NCI-H526 (cell line): Measurements from ENCODE around the gene KRT222.

Experiments used
- DNase-seq, 2 experiments: peaks; one replicate each; lab custom pipeline; 2025; lab: John Stamatoyannopoulos, UW

Gene KRT222

DNA sequence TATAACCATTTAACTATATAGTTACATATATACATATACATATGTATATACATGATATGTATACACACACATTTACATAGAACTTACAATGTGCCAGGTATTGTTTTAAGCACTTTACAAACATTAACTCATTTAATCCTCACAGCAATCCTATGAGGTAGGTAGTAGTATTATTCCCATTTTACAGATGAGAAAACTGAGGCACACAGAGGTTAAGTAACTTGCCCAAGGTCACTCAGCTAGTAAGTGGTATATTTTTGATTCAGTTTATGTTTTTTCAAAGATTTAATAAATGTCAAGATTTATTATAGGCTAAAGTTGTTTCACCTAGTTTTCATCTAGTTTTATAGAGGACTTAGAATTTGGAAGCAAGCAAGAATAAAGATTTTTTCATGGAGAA, 6.6 kb downstream of the KRT222 start:
- no peak for DNase-seq

DNA sequence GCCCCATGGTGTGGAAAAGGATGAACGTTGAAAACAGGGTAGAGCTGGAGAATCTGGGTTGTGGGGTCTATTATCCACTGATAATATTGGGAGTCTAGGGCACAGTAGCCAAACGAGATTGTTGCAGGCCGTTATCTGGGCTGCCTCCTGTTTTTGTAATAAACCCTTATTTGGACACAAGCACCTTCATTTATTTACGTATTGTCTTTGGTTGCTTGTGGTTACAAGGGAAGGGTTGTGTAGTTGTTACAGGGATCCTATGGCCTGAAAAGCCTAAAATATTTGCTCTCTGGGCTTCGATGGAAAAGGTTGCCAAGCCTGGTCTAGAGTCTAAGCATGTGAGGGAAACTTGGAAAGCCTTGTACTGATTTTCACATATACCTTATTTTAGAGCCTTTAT, 13.0 kb downstream of the KRT222 start:
- no peak for DNase-seq

DNA sequence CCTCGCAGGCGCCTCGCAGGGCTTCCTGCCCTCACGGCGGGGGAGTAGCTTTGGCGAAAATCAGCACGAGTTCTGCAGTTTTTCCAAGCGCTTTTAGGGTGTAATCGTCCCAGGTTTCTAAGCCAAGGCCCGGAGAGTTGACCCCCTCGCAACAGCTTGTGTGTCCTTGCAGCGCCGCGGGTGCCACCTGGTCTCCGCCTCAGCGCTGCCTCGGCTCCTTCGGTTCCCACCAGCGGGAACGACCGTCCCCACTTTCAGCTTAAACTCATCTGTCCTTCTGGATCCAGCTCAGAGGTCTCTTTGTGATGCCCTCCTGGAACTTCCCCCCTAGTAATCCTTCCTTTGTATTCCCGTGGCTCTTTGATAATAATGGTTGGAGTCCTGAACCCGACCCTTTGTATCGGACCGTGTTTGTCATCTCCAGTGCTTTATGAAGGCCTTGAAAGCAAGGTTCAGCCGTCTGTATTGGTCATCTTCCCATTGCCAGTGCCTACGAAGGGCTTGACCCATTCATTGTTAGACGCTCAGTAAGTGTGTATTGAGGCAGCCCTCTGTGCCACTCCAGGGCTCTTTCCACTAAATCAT, 16.5 kb downstream of the KRT222 start:
- peak; percentile 50 to 82 for DNase-seq

DNA sequence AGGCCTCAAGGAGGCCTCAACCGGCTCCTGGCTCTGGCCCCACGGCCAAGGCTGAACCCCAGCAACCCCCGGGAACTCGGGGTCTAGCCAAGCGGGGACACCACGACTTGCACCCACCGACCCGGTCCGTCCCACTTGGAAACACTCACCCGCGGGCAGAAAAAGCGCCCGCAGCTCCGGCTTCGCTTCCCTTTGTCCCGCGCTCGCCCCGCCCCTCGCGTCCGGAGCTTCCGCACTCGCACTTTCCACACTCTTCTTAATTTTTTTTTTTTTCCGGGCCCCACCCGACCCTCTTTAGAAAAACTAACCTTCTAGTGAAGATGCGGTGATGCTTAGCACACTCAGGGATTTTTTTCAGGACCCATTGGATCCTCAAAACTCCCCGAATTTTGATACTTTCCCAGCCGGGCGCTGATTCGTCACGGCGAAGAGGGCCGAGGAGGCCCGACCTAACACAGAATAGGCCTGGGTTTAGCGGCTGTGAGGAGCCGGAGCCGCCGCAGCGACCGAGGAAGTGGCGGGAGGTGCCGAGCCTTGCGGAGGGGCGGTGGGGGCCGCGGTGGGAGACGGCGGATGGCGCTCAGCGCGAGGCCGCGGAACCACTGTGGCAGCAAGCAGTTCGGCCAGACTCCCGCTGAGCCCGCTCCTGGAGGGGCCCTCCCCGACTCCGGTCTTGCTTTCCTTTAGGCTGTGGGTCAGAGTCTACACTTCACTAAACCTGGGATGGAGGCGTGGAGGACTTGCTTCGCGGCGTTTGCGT, 17.2 kb downstream of the KRT222 start, which contains the start of gene SMARCE1:
TSS of gene SMARCE1 (minus strand) at position 195 of the 760 bp plus-strand sequence. CDS start 2,016 bp downstream, outside the sequence.
- peak; percentile 74 to 90 for DNase-seq

DNA sequence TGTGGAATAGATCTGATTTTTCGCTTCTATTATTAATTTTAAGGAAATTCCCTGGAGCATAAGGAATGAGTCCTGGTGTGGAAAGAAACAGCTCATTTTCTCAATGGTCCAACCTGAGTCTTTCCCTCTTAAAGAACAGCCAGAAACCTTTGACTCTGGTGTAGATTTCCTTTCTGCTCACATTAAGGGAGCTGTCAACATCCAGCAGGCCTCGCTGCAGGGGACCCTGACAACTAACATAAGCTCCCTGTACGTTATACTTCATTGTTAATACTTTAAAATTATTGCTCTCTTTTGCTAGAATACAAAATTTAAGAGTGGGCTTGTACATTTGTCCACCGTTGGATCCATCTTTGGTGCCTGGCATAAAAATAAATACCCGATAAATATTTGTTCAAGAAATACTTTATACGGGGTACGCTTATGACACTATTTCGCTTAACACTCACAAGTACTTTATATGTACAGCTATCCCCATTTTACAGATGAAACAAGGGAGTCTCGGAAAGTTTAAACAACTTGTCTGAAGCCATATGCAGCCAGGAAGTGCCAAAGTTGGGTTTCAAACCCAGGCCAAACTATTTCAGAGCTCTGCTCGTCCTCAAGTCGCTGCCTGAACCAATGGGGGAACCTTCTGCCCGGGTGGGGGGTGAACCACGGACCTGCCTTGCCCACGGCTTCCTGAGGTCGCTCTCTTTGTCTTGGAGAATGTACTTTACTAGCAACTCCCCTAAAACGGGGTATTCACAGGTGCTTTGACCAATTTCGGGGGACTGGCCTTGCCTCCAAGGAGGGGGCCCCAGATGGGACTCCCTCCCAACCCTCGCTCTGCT, 18.0 kb downstream of the KRT222 start:
- peak in 1 of 2 experiments; percentile 54 for DNase-seq

DNA sequence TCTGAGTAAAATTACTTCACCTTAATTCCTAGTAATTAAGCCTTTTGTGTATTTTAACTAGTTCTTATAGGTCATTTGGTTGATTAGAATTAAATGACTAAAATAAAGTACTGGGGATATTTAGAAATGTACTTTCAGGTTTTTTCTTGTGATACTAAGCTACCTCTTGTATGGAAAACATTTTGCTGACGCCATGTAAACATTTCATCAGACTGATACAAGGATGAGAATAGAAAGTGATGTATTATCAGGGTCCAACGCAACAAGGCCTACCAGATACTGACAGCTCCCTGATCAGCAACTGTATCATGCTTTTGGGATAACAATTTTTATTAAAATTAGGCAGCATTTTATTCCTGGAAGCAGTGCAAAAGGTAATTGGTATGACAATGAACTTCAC, 19.0 kb downstream of the KRT222 start:
- no peak for DNase-seq

DNA sequence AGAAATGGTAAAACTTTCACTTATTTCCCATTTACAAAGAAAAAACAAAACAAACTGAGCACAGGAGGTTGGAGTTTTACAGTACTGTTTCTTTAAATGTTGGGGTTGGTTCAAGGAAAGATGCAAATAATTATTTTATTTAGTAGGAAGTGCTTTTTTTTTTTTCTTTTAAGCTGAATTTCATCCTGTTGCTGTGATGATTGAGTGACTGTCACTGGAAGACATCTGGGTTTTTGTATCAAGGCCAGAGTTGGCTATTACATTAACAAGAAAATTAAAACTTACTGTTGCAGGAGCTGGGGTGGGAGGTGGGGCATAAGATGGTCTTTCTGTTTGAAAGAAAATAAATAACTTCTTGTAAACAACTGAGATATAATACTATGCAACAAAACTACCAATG, 19.7 kb downstream of the KRT222 start:
- no peak for DNase-seq

DNA sequence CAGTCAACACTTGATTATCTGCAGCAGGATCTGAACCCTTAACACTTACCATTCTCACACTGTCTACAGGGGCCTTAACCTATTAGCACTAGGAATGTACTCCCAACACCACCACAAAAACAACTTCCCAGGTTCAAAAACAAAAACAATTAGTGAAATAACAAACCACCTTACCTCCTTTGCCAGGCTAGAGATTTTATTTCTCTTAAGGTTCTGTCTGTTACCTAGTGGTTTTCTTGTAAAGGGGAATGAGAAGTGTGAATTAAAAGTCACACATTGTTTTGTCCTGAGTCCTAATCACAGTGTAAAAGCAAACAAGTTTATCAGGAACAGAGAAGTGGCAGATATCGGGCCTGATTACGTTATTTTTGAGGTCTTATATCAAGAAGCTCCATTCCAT, 27.0 kb downstream of the KRT222 start:
- no peak for DNase-seq

DNA sequence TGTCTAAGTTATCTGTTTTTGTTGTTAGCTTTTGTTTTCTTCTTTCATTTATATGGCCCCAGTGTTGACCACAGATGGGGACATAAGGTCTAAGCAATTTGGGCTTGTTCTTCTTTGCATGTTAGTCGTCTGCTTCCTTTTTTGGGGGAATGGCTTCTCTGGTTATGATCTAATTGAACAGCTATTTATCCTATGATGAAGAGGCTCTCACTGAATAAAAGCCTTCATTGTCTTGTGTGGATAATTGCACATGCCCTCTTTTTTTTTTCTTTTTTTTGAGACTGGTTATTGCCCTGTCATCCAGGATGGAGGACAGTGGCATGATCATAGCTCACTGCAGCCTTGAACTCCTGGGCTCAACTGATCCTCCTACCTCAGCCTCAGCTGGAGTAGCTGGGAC, 31.1 kb downstream of the KRT222 start:
- no peak for DNase-seq

DNA sequence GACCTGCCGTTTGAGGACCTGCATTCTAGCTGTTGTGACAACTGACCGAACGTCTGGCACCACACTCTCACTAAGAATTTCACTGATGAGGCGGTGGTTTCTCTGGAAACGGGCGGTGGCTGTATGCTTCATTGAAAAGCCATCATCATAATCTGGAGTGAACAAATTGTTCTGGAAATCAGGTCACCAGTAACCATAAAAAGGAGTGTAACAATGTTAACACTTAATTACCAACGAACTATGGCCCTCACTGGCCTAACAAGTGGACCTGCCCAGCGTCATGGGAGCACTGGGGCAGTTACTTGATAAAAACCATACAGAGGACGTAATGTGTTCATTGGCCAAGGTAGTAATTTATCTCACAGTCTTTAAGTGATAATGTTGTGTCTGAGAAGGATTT, 32.8 kb downstream of the KRT222 start:
- no peak for DNase-seq

DNA sequence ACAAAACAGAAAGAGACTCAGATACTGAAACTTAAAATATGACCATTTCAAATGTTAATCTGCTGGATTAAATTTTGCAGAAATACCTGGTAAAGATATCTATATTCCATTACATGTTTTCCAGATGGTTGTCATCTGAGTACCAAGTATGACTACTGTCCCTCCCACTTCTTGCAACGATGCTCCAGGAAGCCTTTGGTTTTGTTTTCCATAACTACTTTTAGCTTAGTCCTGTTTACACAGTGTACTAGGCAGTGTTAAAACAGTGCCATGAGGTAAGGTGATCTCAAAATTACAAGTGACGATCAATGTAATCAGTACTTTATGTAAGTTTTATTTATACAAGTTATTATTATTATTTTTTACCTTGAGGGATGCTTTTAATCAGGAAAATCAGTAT, 35.1 kb downstream of the KRT222 start:
- no peak for DNase-seq

DNA sequence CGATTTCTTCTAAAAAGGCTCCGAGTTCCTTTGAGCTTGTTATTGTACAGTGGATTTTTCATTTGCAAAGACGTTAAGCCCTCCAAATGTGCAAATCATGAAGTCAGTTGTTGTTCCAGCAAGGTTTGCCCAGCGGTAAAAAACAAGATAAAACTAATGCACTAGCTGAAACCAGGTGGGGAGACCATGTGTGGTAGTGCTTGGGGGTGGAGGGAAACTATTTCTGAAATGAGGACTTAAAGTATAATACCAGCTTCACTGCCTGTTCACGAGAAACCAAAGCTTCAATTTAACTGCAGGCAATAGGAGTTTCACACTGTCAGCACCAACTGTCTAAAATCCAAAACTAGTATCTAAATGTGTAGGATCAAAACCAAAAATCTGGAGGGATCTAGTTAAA, 39.7 kb downstream of the KRT222 start:
- DNase-seq = no peak

DNA sequence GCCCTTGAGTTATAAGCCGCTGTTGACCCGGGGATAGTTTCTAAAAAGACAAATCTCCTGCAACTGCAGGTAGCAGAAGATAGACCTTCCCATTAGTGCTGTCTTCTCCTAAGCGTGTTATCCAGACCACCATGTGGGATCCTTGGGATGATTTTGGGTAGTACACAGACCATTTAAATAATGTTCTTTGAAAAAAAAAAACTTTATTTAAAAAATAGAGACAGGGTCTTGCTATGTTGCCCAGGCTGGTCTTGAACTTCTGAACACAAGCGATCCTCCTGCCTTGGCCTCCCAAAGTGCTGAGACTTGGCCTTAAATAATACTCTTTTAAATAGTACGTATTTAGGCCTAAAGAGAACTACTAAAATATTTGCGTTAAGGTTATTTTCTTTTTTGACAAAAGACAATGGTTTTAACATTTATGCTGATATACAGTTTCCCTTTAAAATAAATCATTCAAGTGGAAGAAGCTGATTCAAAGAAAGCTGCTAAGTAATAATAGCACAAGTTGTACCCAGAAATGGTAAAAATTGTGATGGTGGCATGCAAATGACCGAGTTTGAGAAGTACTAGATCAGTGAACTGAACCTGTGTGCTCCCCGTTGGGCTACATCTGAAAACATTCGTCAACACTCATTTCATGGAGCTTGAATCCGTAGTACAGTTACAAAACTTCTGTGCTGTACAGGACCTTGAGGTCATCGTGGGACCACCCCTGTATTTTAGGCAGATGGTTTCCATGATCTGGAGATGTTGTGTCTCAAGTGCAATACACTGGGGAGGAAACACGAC, 41.4 kb downstream of the KRT222 start:
- DNase-seq = no peak

DNA sequence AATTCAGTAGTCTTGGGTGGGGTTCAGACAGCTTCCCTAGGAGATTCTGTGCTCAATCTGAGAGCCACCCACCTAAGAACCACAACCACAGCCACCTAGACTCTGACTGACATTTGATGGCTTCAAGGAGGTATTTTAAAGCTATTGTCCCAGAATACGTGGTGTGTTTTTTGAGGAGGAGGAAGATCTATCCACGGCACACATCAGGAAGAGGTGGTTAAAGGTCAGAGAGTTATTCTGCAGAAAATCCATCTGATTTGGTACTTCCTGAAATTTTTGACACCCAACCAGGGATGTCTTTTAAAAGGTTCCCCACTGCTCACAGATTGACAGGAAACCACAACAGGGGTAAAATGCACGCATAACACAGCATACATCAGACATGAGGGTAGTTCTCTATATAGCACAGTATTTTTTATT, 42.5 kb downstream of the KRT222 start:
- no peak for DNase-seq

DNA sequence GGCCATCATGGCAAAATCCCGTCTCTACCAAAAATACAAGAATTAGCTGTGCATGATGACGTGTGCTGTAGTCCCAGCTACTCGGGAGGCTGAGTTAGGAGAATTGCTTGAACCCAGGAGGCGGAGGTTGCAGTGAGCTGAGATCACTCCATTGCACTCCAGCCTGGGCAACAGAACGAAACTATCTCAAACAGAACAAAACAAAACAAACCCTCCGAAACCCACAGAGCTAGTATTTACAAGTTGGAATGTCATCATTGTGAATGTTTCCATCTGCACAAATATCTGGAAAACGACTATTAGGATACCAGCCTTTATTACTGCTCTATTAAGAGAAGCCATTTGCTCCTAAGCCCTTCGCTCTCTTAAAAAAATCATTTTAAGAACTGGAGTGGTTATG, 43.4 kb downstream of the KRT222 start:
- no peak for DNase-seq

DNA sequence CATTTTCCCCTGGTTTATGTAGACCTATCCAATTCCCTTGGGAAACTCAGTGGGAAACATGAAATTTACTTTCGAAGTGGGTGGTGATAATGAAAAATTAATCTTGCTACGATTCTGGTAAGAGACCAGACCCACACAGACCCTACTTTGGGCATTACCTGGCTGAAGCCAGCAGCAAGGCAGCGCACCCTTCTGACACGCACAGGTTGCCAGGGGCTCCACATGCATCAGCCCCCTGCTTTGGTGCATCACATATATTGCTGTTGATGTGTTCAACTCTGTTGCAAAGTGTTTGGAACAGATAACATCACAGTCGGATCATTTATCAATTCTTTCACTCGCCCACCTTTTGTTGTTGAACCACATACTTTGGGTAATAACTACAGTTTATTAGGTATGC, 44.0 kb downstream of the KRT222 start:
- DNase-seq = no peak

DNA sequence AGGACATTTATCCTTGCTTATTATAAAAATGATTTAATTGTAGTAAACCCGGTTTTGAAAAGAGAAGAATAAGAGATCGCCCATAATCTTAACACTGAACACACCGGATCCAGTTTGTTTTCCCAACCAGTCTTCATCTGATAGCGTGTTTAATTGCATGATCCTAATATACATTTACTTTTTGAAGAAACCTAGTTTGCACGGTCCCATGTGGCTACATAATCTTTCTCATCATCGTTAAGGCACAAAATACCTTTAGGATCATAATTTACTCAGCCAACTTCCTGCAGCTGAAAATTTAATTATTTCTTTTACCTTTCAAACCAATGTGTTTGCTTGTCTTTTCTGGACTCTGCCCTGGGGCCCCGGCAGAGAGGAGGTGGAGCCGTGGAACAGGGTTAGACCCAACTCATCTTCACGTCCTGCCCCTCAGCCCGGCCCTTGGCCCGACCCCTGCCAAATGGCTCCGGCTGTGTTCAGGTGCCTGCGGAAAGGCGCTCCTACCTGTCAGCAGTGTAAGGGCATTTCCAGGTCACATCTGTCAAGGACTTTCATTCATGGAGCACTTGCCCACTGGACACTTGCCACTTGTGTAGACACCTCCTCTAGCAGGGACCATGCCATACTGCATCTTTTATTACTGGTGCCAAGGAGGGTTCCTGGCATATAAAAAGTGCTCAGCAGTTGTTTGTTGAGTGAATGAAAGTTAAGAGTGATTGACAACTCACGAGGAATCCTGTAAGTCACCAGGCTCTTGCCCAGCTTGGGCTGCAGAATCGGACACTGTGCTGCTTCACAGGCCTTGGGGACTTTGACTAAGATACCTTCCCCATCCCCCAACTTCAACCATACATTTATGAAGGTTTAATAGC, 46.0 kb downstream of the KRT222 start:
- no peak for DNase-seq

DNA sequence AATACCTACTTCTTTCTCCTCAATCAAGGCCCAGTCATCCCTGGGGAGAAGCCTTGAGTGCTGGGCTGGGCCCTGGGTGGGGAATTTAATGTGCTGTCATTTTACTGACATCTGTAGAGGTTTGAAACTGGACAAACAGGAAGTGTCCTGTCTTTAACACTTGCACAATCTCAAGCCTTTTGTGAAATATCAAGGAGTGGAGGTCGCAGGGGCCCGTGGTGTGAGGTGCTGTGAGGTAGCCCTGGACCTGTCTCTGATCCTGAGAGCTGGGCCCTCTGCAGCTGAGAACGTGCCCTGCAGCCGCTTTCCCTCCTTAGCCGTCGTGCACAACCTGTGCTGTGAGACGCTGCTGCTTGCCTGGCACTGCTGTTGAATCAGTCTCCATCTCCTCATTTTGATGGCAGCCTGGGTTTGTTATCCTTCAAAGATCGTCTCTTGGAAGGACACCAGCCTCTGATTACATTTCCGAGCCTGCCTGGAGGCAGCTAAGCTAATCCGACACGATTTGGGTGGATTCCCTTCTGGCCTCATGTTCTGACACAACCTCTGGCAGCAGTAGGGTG, 47.2 kb downstream of the KRT222 start:
- peak in 1 of 2 experiments; percentile 3 for DNase-seq

DNA sequence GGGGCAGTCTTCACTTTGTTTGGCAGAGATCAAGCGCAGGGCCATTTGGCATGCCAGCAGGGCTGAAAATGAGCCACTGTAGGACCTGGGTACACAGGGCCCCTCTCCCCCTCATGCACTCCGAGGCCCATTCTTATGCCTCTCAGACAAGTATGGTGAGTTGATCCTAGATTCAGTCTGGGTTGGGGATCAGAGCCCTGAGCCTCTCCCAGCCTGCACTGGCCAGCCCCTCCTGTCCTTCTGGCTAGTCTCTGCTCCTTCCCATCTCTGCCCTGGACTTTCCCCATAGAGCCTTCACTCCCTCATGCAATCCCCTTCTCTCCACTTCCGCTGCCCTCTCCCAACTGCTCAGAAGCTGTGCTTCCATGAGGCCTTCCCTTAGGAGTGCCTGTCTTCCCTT, 48.4 kb downstream of the KRT222 start:
- no peak for DNase-seq

DNA sequence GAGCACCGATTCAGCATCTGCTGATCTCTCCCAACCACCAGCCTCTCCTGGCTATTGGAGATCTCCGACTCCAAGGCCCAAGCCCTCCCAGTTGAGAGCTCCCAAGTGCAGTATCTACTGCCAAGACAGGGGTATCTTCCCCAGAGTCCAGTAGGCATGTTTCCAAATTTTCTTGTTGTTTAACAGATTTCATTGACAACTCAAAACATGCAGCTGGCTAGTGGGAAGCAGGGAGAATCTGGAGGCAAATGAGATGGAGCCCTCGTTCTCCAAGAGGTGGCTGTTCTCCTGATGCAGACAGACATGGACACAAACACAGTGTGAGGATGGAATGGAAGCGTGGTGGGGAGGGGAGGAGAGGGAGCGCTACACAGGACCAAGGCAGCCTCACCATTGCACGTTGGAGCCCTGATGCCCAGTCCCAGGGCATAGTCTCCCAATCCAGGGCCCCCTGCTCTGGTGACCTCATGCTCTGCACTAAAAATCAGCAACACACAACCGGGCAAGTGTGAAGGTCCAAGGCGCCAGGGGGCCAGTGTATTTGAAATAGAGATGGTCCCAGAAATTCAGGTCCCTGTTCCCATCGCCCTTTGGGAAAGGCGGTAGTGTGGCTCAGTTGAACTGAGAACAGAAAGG, 49.0 kb downstream of the KRT222 start:
- no peak for DNase-seq
